Activated CD8-positive, alpha-beta memory T cell treated with anti-CD3 and anti-CD28 coated beads, Interleukin-2, amount 50 U/mL, for 24 hours (primary cell): ENCODE data around the gene AGPAT3.
"Not testable (repeated sequence)": the region's sequence is repeated elsewhere in the genome, so short reads cannot be mapped to it uniquely, and the experiment has no call there.

Experiments used
- DNase-seq: peaks from one replicate; pipeline ENCODE4 v3.0.0-alpha.2; 2020; ENCODE audit errors: extremely low read depth

Gene AGPAT3

DNA sequence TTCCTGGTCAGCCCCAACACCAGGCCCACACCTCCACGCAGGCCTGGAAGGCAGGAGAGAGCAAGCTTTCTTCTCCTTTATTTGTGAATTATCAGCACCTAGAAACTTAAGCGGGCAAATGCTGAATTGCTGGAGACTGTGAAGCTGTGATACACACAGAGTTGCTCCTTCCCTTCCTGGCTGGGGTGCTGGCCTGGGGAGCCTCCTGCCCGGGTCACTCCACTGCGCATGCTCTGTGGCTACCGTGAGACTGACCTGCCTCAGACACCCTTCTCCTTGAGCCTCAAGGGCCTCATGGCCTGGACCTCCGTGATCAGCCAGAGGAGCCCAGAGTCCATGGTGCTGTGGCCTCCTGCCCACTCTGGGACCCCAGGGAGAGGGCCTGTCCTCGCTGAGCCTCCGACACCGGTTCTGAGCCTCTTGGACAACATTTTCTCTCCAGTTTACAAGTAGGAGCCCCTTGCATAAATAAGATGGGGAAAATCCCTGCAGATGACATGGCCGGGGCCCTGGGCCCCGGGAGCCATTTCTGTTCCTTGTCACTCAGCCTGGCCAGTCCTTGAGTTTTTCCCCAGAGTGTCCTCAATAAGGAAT, 18.0 kb downstream of the AGPAT3 start:
- DNase-seq, result no peak

DNA sequence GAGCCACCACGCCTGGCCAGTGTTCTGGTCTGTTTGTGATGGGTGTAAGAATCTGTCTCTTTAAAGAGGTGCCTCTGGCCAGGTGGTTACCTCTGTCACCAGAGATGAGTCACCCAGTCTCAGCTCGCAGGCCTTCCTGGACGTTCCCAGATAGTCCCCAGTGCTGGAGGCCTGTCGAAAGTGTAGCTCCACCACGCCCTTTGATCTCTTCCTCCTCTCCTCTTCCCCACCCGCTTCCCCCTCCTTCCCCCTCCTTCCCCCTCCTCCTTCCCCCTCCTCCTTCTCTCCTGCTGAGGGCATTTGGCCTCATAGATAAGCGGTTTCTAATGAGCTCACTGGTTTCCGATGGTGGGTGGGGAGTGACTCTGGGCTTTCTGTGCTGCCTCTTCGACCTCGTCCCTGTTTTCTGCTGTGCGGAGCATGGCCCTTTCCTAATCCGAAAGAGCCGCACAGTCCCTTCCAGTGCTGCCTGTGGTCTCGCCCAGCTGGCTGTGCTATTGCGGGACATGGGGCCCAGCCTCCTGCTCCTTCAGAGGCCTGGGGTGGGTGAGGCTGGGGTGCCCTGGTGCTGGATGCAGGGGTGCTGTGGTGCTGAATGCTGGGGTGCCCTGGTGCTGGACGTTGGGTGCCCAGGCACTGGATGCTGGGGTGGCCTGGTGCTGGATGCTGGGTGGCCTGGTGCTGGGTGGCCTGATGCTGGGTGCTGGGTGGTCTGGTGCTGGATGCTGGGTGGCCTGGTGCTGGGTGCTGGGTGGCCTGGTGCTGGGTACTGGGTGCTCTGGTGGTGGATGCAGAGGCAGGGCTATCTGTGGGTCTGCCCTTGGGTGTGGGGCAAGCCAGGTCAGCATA, 19.2 kb downstream of the AGPAT3 start:
- no peak for DNase-seq

DNA sequence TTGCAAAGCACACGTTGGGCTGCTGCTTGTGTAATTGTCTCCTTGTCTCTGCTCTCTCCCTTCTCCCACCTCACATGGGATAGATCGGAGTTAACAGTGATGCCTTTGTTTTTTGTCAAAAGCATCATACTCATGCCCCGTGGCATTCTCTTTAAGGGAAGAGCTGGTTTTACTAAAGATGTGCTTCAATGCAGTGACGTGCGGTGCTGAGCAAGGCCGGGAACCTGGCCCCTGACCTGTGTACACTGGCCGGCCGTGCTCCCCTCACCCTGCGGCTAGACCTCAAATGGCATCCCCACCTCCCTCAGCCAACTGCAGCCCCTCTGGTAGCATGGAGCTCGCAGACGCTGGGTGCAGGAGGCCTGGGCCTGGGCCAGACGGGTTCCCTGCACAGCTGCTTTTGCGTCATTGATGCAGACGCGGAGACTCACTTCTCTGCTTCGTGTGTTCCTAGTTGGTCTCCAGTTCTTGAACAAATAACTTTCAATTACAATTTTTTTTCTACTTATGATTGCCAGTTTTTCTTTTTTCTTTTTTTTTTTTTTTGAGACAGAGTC, 19.9 kb downstream of the AGPAT3 start:
- DNase-seq, result no peak

DNA sequence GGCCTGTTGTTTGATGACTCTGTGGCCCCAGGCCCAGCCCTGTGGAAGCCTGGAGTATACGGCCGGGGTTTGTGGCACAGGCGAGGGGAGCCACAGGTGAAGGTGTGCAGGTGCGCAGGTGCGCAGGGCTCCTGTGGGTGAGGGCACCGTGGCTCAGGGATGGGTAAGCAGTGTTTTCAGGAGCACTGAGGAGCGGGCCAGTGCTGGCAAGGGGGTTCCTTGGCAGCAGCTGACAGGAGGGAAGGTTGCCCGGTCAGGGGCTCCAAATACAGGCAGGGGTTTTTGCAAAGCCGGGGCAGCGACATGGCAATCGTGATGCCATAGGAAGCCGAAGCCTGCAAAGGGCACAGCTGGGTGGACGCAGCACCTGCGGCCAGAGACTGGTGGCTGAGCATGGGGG, 20.7 kb downstream of the AGPAT3 start:
- no peak for DNase-seq

DNA sequence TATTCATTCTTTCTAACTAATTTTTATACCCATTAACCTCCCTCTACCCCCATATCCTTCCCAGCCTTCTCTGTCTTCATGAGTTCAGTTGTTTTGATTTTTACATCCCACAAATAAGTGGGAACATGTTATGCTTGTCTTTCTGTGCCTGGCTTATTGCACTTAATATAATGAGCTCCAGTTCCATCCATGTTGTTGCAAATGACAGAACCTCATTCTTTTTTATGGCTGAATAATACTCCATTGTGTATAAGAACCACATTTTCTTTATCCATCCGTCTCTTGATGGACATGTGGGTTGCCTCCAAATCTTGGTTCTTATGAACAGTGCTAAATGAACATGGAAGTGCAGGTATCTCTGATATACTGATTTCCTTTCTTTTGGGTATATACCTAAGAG, 21.5 kb downstream of the AGPAT3 start:
- no peak for DNase-seq

DNA sequence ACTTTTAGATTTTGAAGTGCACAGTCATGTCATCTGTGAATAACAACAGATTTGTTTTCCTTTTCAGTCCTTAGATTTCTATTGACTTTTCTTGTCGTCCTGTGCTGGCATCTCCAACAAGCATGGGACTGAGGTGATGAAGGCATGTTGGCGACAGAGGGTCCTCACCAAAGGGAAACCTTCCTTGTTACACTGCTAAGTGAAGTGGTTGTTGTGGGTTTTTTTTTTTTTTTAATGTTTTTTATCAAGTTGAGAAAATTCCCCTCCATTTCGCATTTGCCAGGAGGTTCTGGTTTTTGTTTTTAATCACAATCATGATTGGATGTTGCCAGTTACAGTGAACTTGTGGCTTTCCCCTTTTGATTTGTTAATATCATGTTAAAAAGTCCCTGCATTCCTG, 24.0 kb downstream of the AGPAT3 start:
- no peak for DNase-seq

DNA sequence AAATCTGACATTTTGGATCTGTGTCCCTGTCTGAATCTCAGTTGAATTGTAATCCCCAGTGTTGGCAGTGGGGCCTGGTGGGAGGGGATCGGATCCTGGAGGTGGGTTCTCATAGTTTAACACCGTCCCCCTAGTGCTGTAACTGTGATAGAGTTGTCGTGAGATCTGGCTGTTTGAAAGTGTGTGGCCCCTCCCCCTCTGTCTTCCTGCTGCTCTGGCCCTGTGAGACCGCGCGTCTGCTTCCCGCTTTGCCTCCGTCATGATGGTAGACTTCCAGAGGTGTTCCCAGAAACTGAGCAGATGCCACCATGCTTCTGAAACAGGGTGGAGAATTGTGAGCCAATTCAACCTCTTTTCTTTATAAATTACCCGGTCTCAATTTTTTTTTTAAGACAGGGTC, 25.0 kb downstream of the AGPAT3 start:
- no peak for DNase-seq

DNA sequence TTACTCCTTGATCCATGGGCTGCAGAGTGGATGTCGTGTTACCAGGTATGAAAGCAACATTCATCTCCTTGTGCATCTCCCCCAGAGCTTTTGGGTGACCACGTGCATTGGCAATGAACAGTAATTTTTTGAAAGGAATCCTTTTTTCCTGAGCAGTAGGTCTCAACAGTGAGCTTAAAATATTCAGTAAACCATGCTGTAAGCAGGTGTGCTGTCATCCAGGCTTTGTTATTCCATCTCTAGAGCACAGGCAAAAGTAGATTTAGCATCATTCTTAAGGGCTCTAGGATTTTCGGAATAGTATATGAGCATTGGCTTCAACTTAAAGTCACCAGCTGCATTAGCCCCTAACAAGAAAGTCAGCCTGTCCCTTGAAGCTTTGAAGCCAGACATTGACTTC, 27.3 kb downstream of the AGPAT3 start:
- DNase-seq, result no peak

DNA sequence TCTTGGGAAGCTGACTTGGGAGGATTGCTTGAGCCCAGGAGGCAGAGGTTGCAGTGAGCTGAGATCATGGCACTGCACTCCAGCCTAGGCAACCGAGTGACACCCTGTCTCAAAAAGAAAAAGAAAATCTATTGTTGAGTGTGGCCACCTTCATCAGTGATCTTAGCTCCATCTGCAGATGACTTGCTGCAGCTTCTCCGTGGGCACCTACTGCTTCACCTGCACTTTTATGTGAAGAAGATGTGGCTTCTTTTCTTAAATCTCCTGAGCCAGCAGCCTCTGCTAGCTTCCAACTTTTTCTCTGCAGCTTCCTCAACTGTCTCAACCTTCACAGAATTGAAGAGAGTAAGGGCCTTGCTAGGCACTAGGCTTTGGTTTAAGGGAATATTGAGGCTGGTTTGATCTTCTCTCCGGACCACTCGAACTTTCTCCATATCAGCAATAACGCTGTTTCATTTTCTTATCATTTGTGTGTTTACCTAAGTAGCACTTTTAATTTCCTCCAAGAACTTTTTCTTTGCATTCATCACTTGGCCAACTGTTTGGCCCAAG, 28.0 kb downstream of the AGPAT3 start:
- no peak for DNase-seq

DNA sequence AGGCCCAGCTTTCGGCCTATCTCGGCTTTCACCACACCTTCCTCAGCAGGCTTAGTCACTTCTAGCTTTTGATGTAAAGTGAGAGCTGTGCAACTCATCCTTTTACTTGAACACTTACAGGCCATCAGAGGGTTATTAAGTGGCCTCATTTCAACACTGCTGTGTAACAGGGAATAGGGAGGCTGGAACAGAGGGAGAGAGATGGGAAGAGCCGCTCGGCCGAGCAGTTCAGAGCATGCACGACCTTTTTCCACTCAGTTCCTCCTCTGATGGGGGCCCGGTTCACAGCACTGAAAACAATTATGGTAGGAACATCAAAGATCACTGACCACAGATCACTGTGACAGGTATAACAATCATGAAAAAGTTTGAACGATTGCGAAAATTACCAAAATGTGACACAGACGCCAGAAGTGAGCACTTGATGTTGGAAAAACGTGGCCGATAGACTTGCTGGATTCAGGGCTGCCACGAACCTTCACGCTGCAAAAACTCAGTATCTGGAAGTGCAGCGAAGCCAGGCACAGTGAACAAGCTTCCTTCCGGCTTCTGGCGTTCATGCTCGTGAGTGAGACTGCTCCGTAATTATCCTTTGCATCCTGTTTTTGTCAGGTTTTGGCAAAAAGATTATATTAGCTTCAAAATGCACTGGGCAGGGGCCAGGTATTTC, 28.6 kb downstream of the AGPAT3 start:
- DNase-seq, result no peak

DNA sequence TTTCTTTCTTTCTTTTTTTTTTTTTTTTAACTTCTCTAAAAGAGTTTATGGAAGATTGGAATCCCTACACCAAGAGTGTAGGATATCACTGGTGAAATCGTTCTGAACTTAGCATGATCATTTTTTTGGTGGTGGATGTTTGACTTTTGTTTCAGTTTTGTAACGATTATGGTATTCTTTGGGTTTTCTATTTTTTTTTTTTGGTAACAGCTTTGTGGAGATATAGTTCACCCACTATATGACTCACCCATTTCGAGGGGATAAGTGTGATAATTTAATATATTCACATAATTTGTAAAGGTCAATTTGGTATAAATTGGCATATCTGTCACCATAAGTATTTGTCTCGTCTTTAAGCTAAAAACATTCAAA, 29.2 kb downstream of the AGPAT3 start:
- DNase-seq, result no peak

DNA sequence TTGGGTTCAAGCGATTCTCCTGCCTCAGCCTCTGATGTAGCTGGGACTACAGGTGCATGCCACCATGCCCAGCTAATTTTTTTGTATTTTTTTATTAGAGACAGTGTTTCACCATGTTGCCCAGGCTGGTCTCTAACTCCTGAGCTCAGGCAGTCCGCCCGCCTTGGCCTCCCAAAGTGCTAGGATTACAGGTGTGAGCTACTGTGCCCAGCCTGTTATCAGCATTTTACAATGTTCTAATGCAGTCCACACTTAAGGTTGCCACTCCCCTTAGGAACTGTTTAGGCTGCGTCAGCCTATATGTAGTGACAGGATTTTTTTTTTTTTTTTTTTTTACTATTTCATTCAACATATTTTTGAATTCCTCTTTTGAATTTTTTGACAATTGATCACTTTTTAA, 30.2 kb downstream of the AGPAT3 start:
- no peak for DNase-seq

DNA sequence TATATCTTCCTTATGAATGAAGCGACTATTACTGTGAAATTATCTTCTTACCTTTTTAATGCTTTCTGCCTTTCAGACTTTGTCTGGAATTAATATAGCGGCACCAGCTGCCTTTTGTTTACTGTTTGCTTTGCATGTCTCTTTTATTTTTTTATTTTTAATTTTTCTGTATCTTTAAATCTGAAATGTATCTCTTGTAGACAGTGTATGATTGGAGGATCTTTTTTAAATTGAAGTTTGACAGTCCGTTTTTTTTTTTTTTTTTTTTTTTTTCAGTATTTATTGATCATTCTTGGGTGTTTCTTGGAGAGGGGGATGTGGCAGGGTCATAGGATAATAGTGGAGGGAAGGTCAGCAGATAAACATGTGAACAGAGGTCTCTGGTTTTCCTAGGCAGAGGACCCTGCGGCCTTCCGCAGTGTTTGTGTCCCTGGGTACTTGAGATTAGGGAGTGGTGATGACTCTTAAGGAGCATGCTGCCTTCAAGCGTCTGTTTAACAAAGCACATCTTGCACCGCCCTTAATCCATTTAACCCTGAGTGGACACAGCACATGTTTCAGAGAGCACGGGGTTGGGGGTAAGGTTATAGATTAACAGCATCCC, 31.8 kb downstream of the AGPAT3 start:
- not testable (repeated sequence) for DNase-seq

DNA sequence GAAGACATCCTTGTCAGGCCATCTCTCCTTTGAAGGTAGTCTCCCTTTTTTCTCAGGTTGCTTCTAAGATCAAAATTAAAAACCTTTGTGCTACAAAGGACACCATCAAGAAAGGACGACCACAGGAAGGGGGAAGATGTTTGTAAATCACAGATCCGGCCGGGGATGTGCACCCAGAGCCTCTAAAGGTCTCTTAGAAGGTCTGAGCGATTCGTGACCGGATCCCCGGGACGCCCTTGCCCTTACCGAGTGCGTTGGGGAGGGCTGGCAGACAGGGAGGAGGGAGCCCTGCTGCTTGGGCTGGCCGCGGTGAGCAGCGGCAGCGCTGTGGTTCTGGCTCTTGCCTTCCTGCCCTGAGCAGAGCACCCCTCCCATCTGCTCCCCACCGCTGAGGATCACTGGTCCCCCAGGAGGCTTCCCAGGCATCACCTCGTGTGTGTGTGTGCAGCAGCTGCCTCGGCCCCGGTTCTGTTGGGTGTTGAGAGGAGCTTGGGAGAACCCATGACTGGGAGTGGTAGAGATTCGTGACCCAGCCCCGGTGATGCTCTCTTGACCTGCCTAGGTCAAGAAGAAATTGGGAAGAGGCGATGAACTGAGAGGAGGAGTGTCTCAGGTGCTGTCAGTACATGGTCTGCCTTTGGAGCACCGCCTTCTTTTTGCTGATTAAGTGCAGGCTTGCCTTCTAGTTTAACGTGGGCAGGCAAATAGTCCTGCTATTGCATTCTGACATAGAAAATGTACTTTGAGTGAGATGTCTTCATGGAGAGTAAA, 34.5 kb downstream of the AGPAT3 start:
- no peak for DNase-seq

DNA sequence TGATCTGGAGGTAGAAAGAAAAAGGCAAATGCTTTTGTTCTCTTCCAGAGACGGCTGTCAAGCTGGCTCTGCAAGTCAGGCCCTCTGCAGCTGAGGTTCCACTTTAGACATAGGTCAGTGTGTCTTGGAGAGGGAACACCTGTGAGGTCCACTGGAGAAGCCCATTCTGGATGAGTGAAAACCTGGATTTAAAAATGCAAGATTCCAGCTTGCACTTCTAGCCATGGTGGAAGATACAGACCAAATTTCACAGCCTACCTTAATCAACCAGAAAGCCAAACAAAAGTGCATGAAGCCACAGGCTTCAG, 35.0 kb downstream of the AGPAT3 start:
- no peak for DNase-seq

DNA sequence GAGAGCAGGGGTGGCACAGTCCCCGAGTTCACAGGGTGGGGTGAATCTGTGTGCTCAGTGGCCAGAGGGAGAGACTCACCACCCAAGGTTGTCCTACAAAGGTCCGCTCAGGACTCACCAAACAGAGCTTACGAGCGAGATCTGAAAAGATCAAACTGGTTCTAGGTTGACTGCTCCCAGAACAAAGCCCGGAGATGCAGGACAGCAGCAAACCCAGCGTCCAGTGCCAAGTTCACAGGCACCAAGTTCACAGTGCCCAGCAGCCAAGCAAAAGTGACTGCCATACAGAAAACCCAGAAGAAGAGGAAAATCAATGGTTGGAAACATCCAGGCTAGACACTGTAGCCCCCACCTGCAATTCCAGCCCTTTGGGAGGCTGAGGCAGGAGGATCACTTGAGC, 35.7 kb downstream of the AGPAT3 start:
- DNase-seq, result no peak

DNA sequence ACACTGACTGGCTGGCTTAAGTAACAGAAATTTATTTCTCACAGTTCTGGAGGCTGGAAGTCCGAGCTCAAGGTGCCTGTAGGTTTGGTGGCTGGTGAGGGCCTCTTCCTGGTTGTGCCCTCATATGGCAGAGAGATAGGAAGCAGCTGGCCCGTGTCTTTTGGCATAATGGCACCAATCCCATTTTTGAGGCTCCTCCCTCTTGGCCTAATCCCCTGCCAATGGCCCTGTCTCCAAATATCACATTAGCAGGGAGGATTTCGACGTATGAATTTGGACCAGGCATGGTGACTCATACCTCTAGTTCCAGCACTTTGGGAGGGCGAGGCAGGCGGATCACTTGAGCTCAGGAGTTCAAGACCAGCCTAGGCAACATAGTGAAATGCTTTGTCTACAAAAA, 37.4 kb downstream of the AGPAT3 start:
- DNase-seq, result no peak

DNA sequence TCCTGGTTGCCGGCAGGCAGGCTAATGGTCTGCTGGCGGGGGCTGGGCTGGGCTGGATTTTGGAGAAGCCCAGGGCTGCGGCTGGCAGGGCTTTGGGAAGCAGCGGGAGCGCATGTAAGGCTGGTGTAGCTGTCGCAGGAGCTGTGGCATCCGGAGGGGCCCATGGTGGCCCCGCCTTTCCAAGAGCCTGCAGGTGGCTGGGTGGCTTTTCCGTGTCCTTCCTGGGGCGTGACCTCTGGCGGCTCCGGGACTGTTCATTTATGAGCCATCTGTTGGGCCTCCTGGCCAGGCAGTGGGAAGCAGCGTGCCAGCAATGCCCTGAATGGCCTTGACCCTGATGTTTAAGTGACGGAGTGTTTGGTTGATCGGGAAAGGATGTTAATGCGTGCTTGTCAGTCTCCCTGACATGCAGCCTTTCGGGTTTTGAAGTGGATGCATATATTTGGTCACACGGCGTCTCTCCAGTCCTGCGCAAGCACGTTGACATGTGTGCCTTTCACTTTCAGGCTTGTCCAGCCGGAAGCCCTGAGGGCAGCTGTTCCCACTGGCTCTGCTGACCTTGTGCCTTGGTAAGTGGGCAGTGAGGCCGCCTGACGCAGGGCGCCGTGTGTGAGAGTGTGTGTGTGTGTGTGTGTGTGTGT, 38.5 kb downstream of the AGPAT3 start:
- no peak for DNase-seq

DNA sequence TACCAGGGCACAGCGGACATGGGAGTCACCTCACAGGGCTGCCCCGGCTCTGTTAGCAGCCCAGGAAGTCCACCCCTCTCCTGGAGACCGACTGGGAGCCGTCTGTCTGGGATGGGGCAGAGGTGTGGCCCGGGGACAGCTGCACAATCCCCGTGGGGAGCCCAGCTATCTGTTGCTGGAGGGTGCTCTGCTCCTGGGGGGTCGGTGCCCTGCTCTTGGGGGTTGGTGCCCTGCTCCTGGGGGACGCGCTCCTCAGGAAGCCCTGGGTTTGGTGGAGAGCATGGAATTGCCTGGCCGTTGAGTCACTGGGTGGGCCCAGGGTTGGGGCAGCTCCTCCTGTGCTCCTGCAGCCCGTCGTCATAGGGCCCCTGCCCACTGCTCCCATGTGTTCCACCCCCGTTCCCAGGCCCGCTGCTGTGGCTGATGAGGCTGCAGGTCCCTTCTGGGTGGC, 39.3 kb downstream of the AGPAT3 start:
- no peak for DNase-seq

DNA sequence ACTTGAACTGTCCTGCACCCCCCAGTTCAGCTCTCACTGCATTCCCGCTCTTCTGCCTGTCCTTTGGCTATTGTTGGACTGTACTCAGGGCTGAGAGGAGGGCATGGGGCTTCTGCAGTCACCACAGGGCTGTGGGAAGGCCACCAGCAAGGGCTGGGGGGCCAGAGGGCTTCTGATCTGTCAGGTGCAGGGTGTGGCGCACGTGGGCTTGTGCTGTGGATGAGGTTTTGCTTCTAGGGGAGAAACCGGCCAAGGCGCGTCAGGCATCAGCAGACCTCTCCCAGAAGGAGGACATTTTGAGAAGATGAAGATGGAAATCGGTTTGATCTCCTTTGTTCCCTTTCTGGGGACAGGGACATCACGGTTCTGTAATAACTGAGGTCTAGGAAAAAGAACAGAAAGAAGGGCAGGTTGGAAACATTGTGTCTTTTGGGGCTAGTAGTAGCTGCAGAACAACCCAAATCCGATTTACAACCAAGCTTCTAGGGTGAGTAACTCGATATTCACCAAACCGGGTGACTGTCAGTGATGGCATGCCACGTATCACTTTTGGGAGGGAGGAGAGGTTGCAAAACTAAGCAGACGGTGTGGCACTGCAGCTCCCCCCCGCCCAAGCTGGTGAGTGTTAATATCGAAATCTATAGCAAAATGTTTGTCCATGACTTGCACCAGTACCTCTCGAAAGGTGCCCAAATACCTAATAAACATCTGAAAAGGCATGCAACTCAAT, 40.9 kb downstream of the AGPAT3 start:
- DNase-seq, result no peak
